WTC11 (cell line): ENCODE measurements around the gene EVC2.

ENCODE experiments used
- CREB1 ChIP-seq: sonication (generic); formaldehyde crosslinking; IDR thresholded peaks from 2 replicates; pipeline ENCODE4 v1.8.0; 2023; ENCODE audit warnings: mild to moderate bottlenecking, missing genetic modification reagents
- FOXP1 ChIP-seq: sonication (generic); formaldehyde crosslinking; IDR thresholded peaks from 2 replicates; pipeline ENCODE4 v1.8.0; 2022; ENCODE audit warnings: missing genetic modification reagents, mild to moderate bottlenecking, moderate library complexity, borderline replicate concordance
- SP1 ChIP-seq: sonication (generic); formaldehyde crosslinking; conservative IDR thresholded peaks from 2 replicates; pipeline ENCODE4 v1.8.1; 2022; ENCODE audit warnings: missing genetic modification reagents
- TEAD4 ChIP-seq: sonication (generic); formaldehyde crosslinking; IDR thresholded peaks from 2 replicates; pipeline ENCODE4 v1.8.0; 2022; ENCODE audit warnings: mild to moderate bottlenecking, missing genetic modification reagents
- TF ChIP-seq, protein P1 (sequence below): fragments of 200-600 bp; IDR thresholded peaks from 2 replicates; pipeline ENCODE4 v1.8.0; 2022; ENCODE audit warnings: antibody characterized with exemption
- TF ChIP-seq, protein P2 (sequence below): sonication (generic); formaldehyde crosslinking; conservative IDR thresholded peaks from 2 replicates; pipeline ENCODE4 v1.8.1; 2023; ENCODE audit warnings: mild to moderate bottlenecking, low read depth, missing genetic modification reagents, moderate library complexity
- TF ChIP-seq, protein P3 (sequence below): sonication (generic); formaldehyde crosslinking; IDR thresholded peaks from 2 replicates; pipeline ENCODE4 v1.8.1; 2023; ENCODE audit warnings: mild to moderate bottlenecking, missing genetic modification reagents, moderate library complexity
- TF ChIP-seq, protein P4 (sequence below): sonication (generic); formaldehyde crosslinking; IDR thresholded peaks from 2 replicates; pipeline ENCODE4 v1.8.1; 2022; ENCODE audit warnings: mild to moderate bottlenecking, missing genetic modification reagents, moderate library complexity, borderline replicate concordance

DNA sequence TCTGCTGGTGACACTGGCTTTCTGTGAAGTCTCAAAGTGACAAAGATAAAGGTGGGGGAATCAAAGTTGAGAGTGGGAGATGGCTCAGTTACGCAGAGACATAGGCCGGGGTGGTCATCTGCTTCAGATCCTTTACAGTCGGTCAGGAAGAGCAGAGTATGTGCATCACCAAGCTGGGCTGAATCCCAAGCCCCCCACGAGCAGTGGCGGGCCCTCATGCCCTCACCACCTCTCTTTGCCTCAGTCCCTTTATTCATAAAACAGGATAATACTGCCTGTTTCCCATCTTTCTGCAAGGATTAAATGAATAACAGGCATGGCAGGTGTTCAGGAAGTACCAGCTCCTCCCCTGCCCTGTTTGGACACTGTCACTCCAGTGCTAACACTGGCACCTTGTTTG lies 135.6 kb downstream of the EVC2 start:
- TF ChIP-seq CREB1 (CRISPR knock-in tag), result no peak
- TF ChIP-seq, protein P1, sequence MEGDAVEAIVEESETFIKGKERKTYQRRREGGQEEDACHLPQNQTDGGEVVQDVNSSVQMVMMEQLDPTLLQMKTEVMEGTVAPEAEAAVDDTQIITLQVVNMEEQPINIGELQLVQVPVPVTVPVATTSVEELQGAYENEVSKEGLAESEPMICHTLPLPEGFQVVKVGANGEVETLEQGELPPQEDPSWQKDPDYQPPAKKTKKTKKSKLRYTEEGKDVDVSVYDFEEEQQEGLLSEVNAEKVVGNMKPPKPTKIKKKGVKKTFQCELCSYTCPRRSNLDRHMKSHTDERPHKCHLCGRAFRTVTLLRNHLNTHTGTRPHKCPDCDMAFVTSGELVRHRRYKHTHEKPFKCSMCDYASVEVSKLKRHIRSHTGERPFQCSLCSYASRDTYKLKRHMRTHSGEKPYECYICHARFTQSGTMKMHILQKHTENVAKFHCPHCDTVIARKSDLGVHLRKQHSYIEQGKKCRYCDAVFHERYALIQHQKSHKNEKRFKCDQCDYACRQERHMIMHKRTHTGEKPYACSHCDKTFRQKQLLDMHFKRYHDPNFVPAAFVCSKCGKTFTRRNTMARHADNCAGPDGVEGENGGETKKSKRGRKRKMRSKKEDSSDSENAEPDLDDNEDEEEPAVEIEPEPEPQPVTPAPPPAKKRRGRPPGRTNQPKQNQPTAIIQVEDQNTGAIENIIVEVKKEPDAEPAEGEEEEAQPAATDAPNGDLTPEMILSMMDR, result no peak
- TF ChIP-seq SP1 (CRISPR knock-in tag), result no peak
- TF ChIP-seq, protein P2, sequence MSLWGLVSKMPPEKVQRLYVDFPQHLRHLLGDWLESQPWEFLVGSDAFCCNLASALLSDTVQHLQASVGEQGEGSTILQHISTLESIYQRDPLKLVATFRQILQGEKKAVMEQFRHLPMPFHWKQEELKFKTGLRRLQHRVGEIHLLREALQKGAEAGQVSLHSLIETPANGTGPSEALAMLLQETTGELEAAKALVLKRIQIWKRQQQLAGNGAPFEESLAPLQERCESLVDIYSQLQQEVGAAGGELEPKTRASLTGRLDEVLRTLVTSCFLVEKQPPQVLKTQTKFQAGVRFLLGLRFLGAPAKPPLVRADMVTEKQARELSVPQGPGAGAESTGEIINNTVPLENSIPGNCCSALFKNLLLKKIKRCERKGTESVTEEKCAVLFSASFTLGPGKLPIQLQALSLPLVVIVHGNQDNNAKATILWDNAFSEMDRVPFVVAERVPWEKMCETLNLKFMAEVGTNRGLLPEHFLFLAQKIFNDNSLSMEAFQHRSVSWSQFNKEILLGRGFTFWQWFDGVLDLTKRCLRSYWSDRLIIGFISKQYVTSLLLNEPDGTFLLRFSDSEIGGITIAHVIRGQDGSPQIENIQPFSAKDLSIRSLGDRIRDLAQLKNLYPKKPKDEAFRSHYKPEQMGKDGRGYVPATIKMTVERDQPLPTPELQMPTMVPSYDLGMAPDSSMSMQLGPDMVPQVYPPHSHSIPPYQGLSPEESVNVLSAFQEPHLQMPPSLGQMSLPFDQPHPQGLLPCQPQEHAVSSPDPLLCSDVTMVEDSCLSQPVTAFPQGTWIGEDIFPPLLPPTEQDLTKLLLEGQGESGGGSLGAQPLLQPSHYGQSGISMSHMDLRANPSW (CRISPR knock-in tag), result no peak
- no peak for TF ChIP-seq TEAD4
- TF ChIP-seq FOXP1 (CRISPR knock-in tag), result no peak
- TF ChIP-seq, protein P3, sequence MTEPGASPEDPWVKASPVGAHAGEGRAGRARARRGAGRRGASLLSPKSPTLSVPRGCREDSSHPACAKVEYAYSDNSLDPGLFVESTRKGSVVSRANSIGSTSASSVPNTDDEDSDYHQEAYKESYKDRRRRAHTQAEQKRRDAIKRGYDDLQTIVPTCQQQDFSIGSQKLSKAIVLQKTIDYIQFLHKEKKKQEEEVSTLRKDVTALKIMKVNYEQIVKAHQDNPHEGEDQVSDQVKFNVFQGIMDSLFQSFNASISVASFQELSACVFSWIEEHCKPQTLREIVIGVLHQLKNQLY (CRISPR knock-in tag), result no peak
- TF ChIP-seq, protein P4, sequence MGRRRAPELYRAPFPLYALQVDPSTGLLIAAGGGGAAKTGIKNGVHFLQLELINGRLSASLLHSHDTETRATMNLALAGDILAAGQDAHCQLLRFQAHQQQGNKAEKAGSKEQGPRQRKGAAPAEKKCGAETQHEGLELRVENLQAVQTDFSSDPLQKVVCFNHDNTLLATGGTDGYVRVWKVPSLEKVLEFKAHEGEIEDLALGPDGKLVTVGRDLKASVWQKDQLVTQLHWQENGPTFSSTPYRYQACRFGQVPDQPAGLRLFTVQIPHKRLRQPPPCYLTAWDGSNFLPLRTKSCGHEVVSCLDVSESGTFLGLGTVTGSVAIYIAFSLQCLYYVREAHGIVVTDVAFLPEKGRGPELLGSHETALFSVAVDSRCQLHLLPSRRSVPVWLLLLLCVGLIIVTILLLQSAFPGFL, result no peak
